Naive thymus-derived CD4-positive, alpha-beta T cell (primary cell): ENCODE results near the gene CNPPD1. TPM values are rescaled to one million over a fixed set of nuclear protein-coding genes. Genes with fewer than 3 reads are reported as not detected.
A peak's percentile ranks its signal among the peaks of the same experiment; 100 is the strongest.

Source experiments
- ATAC-seq: fragments of 150-1000 bp; cut with Tn5 transposase; 2 replicates; pipeline ENCODE4 v1.10.0; 2021; ENCODE audit warnings: mild to moderate bottlenecking, moderate library complexity
- CTCF ChIA-PET: fragments of 350-600 bp; sonication (Branson Sonifier 250); formaldehyde crosslinking; loops from one replicate; lab custom pipeline; 2021; ENCODE audit warnings: antibody characterized with exemption; lab: Charles Lee
- POLR2A ChIA-PET: fragments of 350-600 bp; sonication (Branson Sonifier 250); formaldehyde crosslinking; loops from one replicate; lab custom pipeline; 2021; ENCODE audit warnings: antibody characterized with exemption, inconsistent platforms; lab: Charles Lee
- DNase-seq, 9 donors: peaks; one replicate each; pipeline versions ENCODE4 v3.0.0 to v3.0.0-alpha.2; 2020 to 2022; ENCODE audit warnings: mixed read lengths in 1 of 9
- H3K27ac ChIP-seq: one replicate; pipeline ENCODE4 v1.7.0; 2013; ENCODE audit warnings: mild to moderate bottlenecking, low read depth, low read length, moderate library complexity
- H3K27me3 ChIP-seq, 2 donors: one replicate each; pipeline ENCODE4 v1.7.0; 2013; ENCODE audit warnings: low read length in 2 of 2, mild to moderate bottlenecking in 2 of 2, moderate library complexity in 2 of 2; ENCODE audit not compliant: control insufficient read depth in 2 of 2, insufficient read depth in 2 of 2
- H3K36me3 ChIP-seq, 3 experiments: 1 replicate in 2 of 3; 2 replicates in 1 of 3; pipeline ENCODE4 v1.7.0; 2013; ENCODE audit warnings: low read length in 3 of 3, mild to moderate bottlenecking in 3 of 3, moderate library complexity in 1 of 3; ENCODE audit not compliant: insufficient read depth in 3 of 3, control insufficient read depth in 2 of 3
- H3K4me1 ChIP-seq, 2 donors: one replicate each; pipeline ENCODE4 v1.7.0; 2013; ENCODE audit warnings: low read length in 2 of 2, mild to moderate bottlenecking in 2 of 2, moderate library complexity in 1 of 2; ENCODE audit not compliant: control insufficient read depth in 2 of 2, insufficient read depth in 2 of 2
- H3K4me3 ChIP-seq: 2 replicates; pipeline ENCODE4 v1.7.0; 2013; ENCODE audit warnings: mild to moderate bottlenecking, low read length
- H3K9me3 ChIP-seq, 3 experiments: 1 replicate in 2 of 3; 2 replicates in 1 of 3; pipeline ENCODE4 v1.7.0; 2013; ENCODE audit warnings: low read length in 3 of 3; ENCODE audit not compliant: control insufficient read depth in 2 of 3
- H3K27ac Mint-ChIP-seq, 9 donors: one replicate each; pipeline ENCODE4 v1.8.0; 2020 to 2022; ENCODE audit warnings: mixed read lengths in 9 of 9, mild to moderate bottlenecking in 8 of 9, moderate library complexity in 5 of 9, inconsistent platforms in 2 of 9
- H3K27me3 Mint-ChIP-seq, 5 donors: one replicate each; pipeline ENCODE4 v1.8.0; 2021 to 2022; ENCODE audit warnings: mixed read lengths in 5 of 5, mild to moderate bottlenecking in 1 of 5
- H3K36me3 Mint-ChIP-seq, 5 donors: one replicate each; pipeline ENCODE4 v1.8.0; 2020 to 2022; ENCODE audit warnings: mixed read lengths in 5 of 5, mild to moderate bottlenecking in 3 of 5, inconsistent platforms in 1 of 5
- H3K4me1 Mint-ChIP-seq, 7 donors: one replicate each; pipeline ENCODE4 v1.8.0; 2020 to 2022; ENCODE audit warnings: mixed read lengths in 7 of 7, mild to moderate bottlenecking in 3 of 7, inconsistent platforms in 1 of 7
- H3K4me3 Mint-ChIP-seq, 10 donors: one replicate each; pipeline ENCODE4 v1.8.0; 2020 to 2022; ENCODE audit warnings: mild to moderate bottlenecking in 10 of 10, mixed read lengths in 10 of 10, moderate library complexity in 6 of 10, inconsistent platforms in 2 of 10
- H3K9me3 Mint-ChIP-seq, 11 donors: one replicate each; pipeline ENCODE4 v1.8.0; 2020 to 2022; ENCODE audit warnings: mixed read lengths in 11 of 11, mild to moderate bottlenecking in 4 of 11, inconsistent platforms in 1 of 11, moderate library complexity in 1 of 11
- intact Hi-C, 2 donors: fragments of 100-400 bp; cut with micrococcal nuclease; formaldehyde crosslinking; loops; one replicate each; pipeline ENCODE4 v1.15.1; 2023
- polyA plus RNA-seq, 2 donors: library from polyadenylated mRNA; unstranded; fragments of 300-500 nt; fragmentation: Illumina TruSeq; gene quantifications; one replicate each; pipeline ENCODE4 v1.2.3, GENCODE V29; 2021
- total RNA-seq, 6 experiments: library from RNA in 5 of 6; stranded (reverse) in 5 of 6; gene quantifications; 1 replicate in 5 of 6; 2 replicates in 1 of 6; pipeline ENCODE4 v1.2.3 and lab custom pipeline; 2021 to 2026

Gene CNPPD1
- 10 to 100 TPM; 48.2 to 77.6 (median 64.5) TPM for total RNA-seq
- 10 to 100 TPM; 48.2 to 68.7 TPM for polyA plus RNA-seq
- 53.2 reads per million, percentile 72 among the genes with 10 or more reads in this experiment for total RNA-seq (lab: John Stamatoyannopoulos, UW)

DNA sequence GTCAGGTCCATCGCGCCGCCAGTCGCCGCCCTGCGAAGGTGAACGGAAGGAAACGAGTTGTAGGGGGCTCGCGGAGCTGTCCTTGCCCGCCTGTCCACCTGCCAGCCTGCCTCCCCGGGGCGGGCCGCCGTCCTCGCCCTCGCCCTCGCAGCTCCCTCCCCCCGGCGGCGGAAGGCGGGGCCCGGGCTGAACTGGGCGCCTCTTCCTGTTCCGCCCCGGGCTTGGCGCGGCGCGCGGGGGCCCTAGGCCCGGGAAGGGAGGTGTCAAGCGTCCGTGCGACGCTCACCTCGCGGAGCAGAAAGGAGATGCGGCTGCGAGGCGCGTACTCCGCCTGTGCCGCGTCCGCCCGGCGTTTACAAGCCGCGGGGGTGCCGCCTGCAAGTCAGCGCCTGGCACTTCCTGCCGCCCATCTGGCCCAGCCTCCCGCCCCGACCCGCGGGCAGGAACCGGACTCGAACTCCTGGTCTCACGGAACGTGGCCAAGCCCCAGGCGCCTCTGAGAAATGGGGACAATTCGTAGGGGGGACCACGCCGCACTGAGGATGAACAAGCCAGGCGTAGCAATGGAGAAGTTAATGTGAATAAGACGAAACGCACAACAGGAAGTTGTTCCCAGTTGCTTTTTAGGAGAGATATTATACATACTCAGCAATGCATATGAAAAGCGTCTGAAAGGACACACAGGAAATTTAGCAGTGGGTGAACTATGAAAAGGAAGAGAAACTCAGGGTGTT is at the start of gene CNPPD1:
Gene CNPPD1, minus strand, starts transcription at position 108 of the 734 bp plus-strand sequence. Its CDS starts 97 bp downstream, at position 11.
- H3K36me3 ChIP-seq, result peaks cover 24 to 54% (median 25%) of the 10 kb centered on the region in 3 experiments
- DNase-seq, result peak; percentile 82 to 94 (median 88)
- no peaks in the 10 kb centered on the region for H3K27me3 Mint-ChIP-seq
- H3K4me3 Mint-ChIP-seq, result peak within 1 kb of the TSS; percentile 90 to 99 (median 96)
- H3K27ac ChIP-seq, result peak within 1 kb of the TSS; percentile 96
- H3K27me3 ChIP-seq, result no peaks in the 10 kb centered on the region
- CTCF ChIA-PET, result interaction anchor here (0.6 to 7.2 kb wide), 9 partner anchors 16 to 365 kb away, joined by 3 to 54 read pairs (median 5); partner anchors contain the start of genes DNAJB2 and ZFAND2B
- H3K27ac Mint-ChIP-seq, result peak within 1 kb of the TSS; percentile 97 to 100 (median 99)
- H3K9me3 Mint-ChIP-seq, result peaks cover 0 to 3% (median 0%) of the 10 kb centered on the region in 11 donors
- H3K36me3 Mint-ChIP-seq, result peaks cover 6 to 26% (median 13%) of the 10 kb centered on the region in 5 donors
- POLR2A ChIA-PET, result interaction anchor here (0.5 to 10.4 kb wide), 31 partner anchors 8 to 935 kb away, joined by 3 to 343 read pairs (median 6); partner anchors contain the start of genes ABCB6, ANKZF1, ATG9A and DNAJB2
- ATAC-seq, result peak; percentile 83
- peak within 1 kb of the TSS; percentile 97 for H3K4me3 ChIP-seq
- intact Hi-C loops, result loop anchor here (1.0 to 5.0 kb wide), 20 partner anchors 17 to 960 kb away; partner anchors contain the start of genes ANKZF1 (in 2 of the 2), ATG9A (in 2 of the 2), CHPF (in 2 of the 2) and DNAJB2 (in 2 of the 2)
- H3K9me3 ChIP-seq, result no peaks in the 10 kb centered on the region
- peaks cover 39 to 42% of the 10 kb centered on the region in 2 donors for H3K4me1 ChIP-seq
- H3K4me1 Mint-ChIP-seq, result peaks cover 44 to 74% (median 65%) of the 10 kb centered on the region in 7 donors

DNA sequence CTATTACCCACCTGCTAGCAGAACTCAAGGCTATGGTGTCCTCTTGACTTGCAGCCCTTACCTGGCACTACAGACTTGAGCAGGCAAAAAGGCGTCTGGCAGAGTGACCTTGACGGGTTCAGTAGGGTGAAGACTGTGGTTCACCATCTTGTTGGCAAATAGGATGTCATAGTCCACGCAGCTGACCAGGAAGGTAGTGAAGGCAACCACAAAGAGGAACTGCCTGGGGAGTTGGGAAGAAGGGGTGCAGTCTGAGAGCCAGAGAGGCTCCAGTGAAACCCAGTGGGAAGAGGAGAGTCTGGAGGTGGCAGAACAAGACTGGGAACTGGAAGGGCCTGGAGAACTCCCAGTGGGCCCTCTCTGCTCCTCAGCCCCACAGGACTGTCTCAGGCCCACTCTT is 48.6 kb upstream of the CNPPD1 start:
- H3K36me3 ChIP-seq, result peaks cover 26 to 70% (median 29%) of the 10 kb centered on the region in 3 experiments
- Mint-ChIP-seq H3K4me3 (peak overlapping the region in 1 of 10 donors; percentile 19), H3K27me3 (no peaks in the 10 kb centered on the region), H3K9me3 (peaks cover 0 to 4% (median 0%) of the 10 kb centered on the region in 11 donors), H3K27ac (peak overlapping the region in 3 of 9 donors; percentile 6 to 84 (median 36)), H3K4me1 (peaks cover 18 to 48% (median 36%) of the 10 kb centered on the region in 7 donors), H3K36me3 (peaks cover 8 to 37% (median 27%) of the 10 kb centered on the region in 5 donors)
- POLR2A ChIA-PET, result interaction anchor here (1.5 kb wide), 1 partner anchor 19 kb away, joined by 3 read pairs; no protein-coding TSS in a partner anchor
- no peaks in the 10 kb centered on the region for H3K27me3 ChIP-seq
- peaks cover 9 to 16% of the 10 kb centered on the region in 2 donors for H3K4me1 ChIP-seq
- no peak overlapping the region for H3K4me3 ChIP-seq
- intact Hi-C loops, result loop anchor here in 1 of 2 donors (5.0 kb wide), 1 partner anchor 162 kb away; the partner anchor contains the start of gene DNPEP
- DNase-seq (no peak), ATAC-seq (no peak)
- H3K27ac ChIP-seq, result no peak overlapping the region
- H3K9me3 ChIP-seq, result no peaks in the 10 kb centered on the region
- CTCF ChIA-PET, result no interaction called here

DNA sequence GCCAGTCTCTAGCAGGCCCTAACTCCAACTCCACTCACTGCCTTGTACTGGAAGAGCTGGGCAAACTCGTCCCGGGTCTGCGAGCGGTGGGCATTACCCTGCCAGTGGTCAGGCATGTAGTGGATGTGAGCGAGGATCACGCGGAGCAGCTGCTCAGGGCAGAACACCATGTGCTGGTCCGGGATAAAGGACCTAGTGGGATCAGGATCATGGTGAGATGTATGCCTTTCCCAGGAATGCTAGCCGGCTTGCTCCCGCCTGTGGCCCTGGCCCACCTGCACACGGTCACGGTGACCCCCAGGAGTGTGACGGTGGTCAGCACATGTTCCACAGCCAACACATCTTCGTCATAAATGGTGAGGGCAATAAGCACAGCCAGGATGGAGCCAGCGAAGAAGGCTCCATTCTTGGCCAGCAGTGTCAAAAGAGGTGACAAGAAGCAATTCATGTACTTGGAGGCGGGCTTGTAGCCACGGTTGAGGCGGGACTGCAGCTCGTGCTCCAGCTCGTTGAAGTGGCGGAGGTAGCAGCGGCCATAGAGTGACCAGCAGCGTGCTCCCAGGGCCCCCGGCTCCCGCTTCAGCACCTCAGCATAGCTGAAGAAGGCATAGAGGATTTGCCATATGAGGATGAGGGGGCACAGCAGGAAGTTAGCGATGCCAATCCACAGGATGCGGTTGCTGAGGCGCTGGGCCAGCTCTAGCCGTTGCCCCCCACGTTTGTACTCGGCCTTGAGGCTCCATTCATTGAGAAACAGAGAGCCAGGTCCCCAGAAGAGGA is 47.3 kb upstream of the CNPPD1 start:
- no peaks in the 10 kb centered on the region for H3K27me3 ChIP-seq
- peaks cover 26 to 77% (median 29%) of the 10 kb centered on the region in 3 experiments for H3K36me3 ChIP-seq
- ChIA-PET POLR2A (interaction anchor here (1.2 to 2.4 kb wide), 5 partner anchors 18 to 47 kb away, joined by 3 to 6 read pairs (median 3); partner anchors contain the start of gene CNPPD1), CTCF (interaction anchor here (0.6 to 1.0 kb wide), 2 partner anchors 48 to 52 kb away, joined by 3 read pairs; partner anchors contain the start of gene CNPPD1)
- H3K27me3 Mint-ChIP-seq, result no peaks in the 10 kb centered on the region
- H3K4me3 ChIP-seq, result no peak overlapping the region
- ATAC-seq, result no peak
- no peak overlapping the region for H3K27ac Mint-ChIP-seq
- no peak overlapping the region for H3K27ac ChIP-seq
- peaks cover 13 to 22% of the 10 kb centered on the region in 2 donors for H3K4me1 ChIP-seq
- no peak for DNase-seq
- no peaks in the 10 kb centered on the region for H3K9me3 ChIP-seq
- no peak overlapping the region for H3K4me3 Mint-ChIP-seq
- H3K9me3 Mint-ChIP-seq, result peaks cover 0 to 2% (median 0%) of the 10 kb centered on the region in 11 donors
- H3K36me3 Mint-ChIP-seq, result peaks cover 8 to 36% (median 30%) of the 10 kb centered on the region in 5 donors
- peaks cover 18 to 47% (median 39%) of the 10 kb centered on the region in 7 donors for H3K4me1 Mint-ChIP-seq
- intact Hi-C loops, result no loop called here

- no peak overlapping the region for H3K27ac Mint-ChIP-seq
- Histone ChIP-seq H3K27me3 (no peaks in the 10 kb centered on the region), H3K4me3 (no peak overlapping the region), H3K4me1 (peaks cover 13 to 14% of the 10 kb centered on the region in 2 donors), H3K36me3 (peaks cover 26 to 73% (median 29%) of the 10 kb centered on the region in 3 experiments), H3K27ac (no peak overlapping the region), H3K9me3 (no peaks in the 10 kb centered on the region)
- ATAC-seq (no peak), DNase-seq (no peak)
- H3K9me3 Mint-ChIP-seq, result no peaks in the 10 kb centered on the region
- H3K27me3 Mint-ChIP-seq, result no peaks in the 10 kb centered on the region
- intact Hi-C loops, result no loop called here
- H3K4me3 Mint-ChIP-seq, result no peak overlapping the region
- CTCF ChIA-PET, result interaction anchor here (1.0 kb wide), 1 partner anchor 27 kb away, joined by 3 read pairs; no protein-coding TSS in a partner anchor
- H3K36me3 Mint-ChIP-seq, result peaks cover 8 to 36% (median 29%) of the 10 kb centered on the region in 5 donors
- peaks cover 11 to 40% (median 32%) of the 10 kb centered on the region in 7 donors for H3K4me1 Mint-ChIP-seq
- POLR2A ChIA-PET, result interaction anchor here (0.8 to 5.0 kb wide), 4 partner anchors 18 to 34 kb away, joined by 3 to 49 read pairs (median 4); partner anchors contain the start of genes TUBA4A and TUBA4B
Observed at GRCh38 chr2:219221957-219222518, 45.3 kb upstream of the CNPPD1 start.

- no peaks in the 10 kb centered on the region for H3K27me3 ChIP-seq
Observed at GRCh38 chr2:219220652-219221402, 44.1 kb upstream of the CNPPD1 start.

More at GRCh38 chr2:219220652-219221402, 44.1 kb upstream of the CNPPD1 start:
- ATAC-seq, result no peak
- POLR2A ChIA-PET, result interaction anchor here (0.6 to 5.0 kb wide), 9 partner anchors 8 to 99 kb away, joined by 3 to 49 read pairs (median 5); partner anchors contain the start of genes ANKZF1, ATG9A, CNPPD1 and DNAJB2
- DNase-seq, result no peak
- Mint-ChIP-seq H3K27me3 (no peaks in the 10 kb centered on the region), H3K9me3 (no peaks in the 10 kb centered on the region), H3K27ac (peak overlapping the region in 2 of 9 donors; percentile 22 to 81), H3K4me3 (peak overlapping the region in 2 of 10 donors; percentile 16 to 40), H3K4me1 (peaks cover 7 to 38% (median 31%) of the 10 kb centered on the region in 7 donors), H3K36me3 (peaks cover 8 to 36% (median 26%) of the 10 kb centered on the region in 5 donors)
- intact Hi-C loops, result no loop called here
- Histone ChIP-seq H3K4me1 (peaks cover 13 to 14% of the 10 kb centered on the region in 2 donors), H3K4me3 (no peak overlapping the region), H3K9me3 (no peaks in the 10 kb centered on the region), H3K36me3 (peaks cover 25 to 62% (median 29%) of the 10 kb centered on the region in 3 experiments), H3K27ac (no peak overlapping the region)
- CTCF ChIA-PET, result interaction anchor here (1.2 kb wide), 1 partner anchor 31 kb away, joined by 4 read pairs; no protein-coding TSS in a partner anchor
